GM23338 (cell line): ENCODE results near the gene CAMSAP1. TPM values are rescaled to one million over a fixed set of nuclear protein-coding genes. Genes with fewer than 3 reads are reported as not detected.

Experiments
- ATAC-seq: fragments of 200-7000 bp; cut with Tn5 transposase; 3 replicates; pipeline ENCODE4 v1.9.1; 2020
- DNase-seq: peaks from one replicate; pipeline ENCODE4 v3.0.0-alpha.2; 2015; ENCODE audit warnings: low spot score
- H2AFZ ChIP-seq: fragments of 200-600 bp; sonication (generic); 2 replicates; pipeline ENCODE4 v1.8.0; 2016; ENCODE audit warnings: antibody characterized with exemption, mild to moderate bottlenecking, moderate library complexity
- H3F3A ChIP-seq: fragments of 200-600 bp; sonication (generic); replicated peaks from 2 replicates; pipeline ENCODE4 v1.8.0; 2017; ENCODE audit warnings: antibody characterized with exemption, mixed run types, low read depth
- H3K27ac ChIP-seq: fragments of 200-600 bp; sonication (generic); 2 replicates; pipeline ENCODE4 v1.6.1; 2016; ENCODE audit warnings: low read depth
- H3K27me3 ChIP-seq: fragments of 200-600 bp; sonication (generic); 2 replicates; pipeline ENCODE4 v1.8.0; 2016; ENCODE audit warnings: mild to moderate bottlenecking, mixed run types, moderate library complexity; ENCODE audit not compliant: insufficient read depth
- H3K36me3 ChIP-seq: fragments of 200-600 bp; sonication (generic); 2 replicates; pipeline ENCODE4 v1.8.0; 2016; ENCODE audit warnings: mild to moderate bottlenecking; ENCODE audit not compliant: insufficient read depth
- H3K4me1 ChIP-seq: fragments of 200-600 bp; sonication (generic); 2 replicates; pipeline ENCODE4 v1.8.0; 2016; ENCODE audit warnings: mild to moderate bottlenecking, moderate library complexity; ENCODE audit not compliant: insufficient read depth
- H3K4me2 ChIP-seq: fragments of 200-600 bp; sonication (generic); 2 replicates; pipeline ENCODE4 v1.7.1; 2017; ENCODE audit warnings: mixed run types
- H3K4me3 ChIP-seq: fragments of 200-600 bp; sonication (generic); 2 replicates; pipeline ENCODE4 v1.6.1; 2016; ENCODE audit warnings: mixed run types
- H3K79me2 ChIP-seq: fragments of 200-600 bp; sonication (generic); replicated peaks from 2 replicates; pipeline ENCODE4 v1.8.0; 2017; ENCODE audit warnings: mild to moderate bottlenecking; ENCODE audit not compliant: insufficient read depth
- H3K9me2 ChIP-seq: fragments of 200-600 bp; sonication (generic); 2 replicates; pipeline ENCODE4 v1.8.0; 2017; ENCODE audit not compliant: insufficient read depth
- H4K20me1 ChIP-seq: fragments of 200-600 bp; sonication (generic); replicated peaks from 2 replicates; pipeline ENCODE4 v1.8.0; 2017; ENCODE audit warnings: mild to moderate bottlenecking; ENCODE audit not compliant: insufficient read depth
- H3K27ac Mint-ChIP-seq: 2 replicates; pipeline ENCODE4 v1.8.0; 2020; ENCODE audit warnings: inconsistent platforms, mild to moderate bottlenecking, moderate library complexity, mixed read lengths
- H3K27me3 Mint-ChIP-seq: 3 replicates; pipeline ENCODE4 v1.8.0; 2022; ENCODE audit warnings: low read depth, mild to moderate bottlenecking, moderate library complexity, mixed read lengths, inconsistent platforms; ENCODE audit not compliant: insufficient read depth, poor library complexity
- H3K36me3 Mint-ChIP-seq: 3 replicates; pipeline ENCODE4 v1.8.0; 2021; ENCODE audit warnings: low read depth, mild to moderate bottlenecking, inconsistent platforms, moderate library complexity, mixed read lengths
- H3K4me1 Mint-ChIP-seq: 3 replicates; pipeline ENCODE4 v1.8.0; 2020; ENCODE audit warnings: mild to moderate bottlenecking, inconsistent platforms, mixed read lengths
- H3K4me3 Mint-ChIP-seq: 3 replicates; pipeline ENCODE4 v1.8.0; 2021; ENCODE audit warnings: moderate library complexity, mild to moderate bottlenecking, inconsistent platforms, mixed read lengths
- H3K9me3 Mint-ChIP-seq: 3 replicates; pipeline ENCODE4 v1.8.0; 2020; ENCODE audit warnings: moderate library complexity, mild to moderate bottlenecking, inconsistent platforms, mixed read lengths
- CREB1 ChIP-seq: fragments of 250-450 bp; sonication (Bioruptor Pico); IDR thresholded peaks from 2 replicates; pipeline ENCODE4 v1.5.0; 2020; ENCODE audit warnings: low read depth, mild to moderate bottlenecking, moderate library complexity
- CTCF ChIP-seq, 2 experiments: fragments of 200-600 bp in 1 of 2; sonication (generic) in 1 of 2; conservative IDR thresholded peaks; 2 replicates each; pipeline versions ENCODE4 v1.5.1 to v1.6.1; 2016 to 2017; ENCODE audit warnings: antibody characterized with exemption in 2 of 2, low read depth in 2 of 2, mild to moderate bottlenecking in 2 of 2, moderate library complexity in 1 of 2
- ETS1 ChIP-seq: IDR thresholded peaks from 2 replicates; pipeline ENCODE4 v1.6.1; 2016; ENCODE audit warnings: antibody characterized with exemption
- EZH2 ChIP-seq: fragments of 200-600 bp; sonication (generic); IDR thresholded peaks from one replicate; pipeline ENCODE4 v1.8.0; 2017; ENCODE audit warnings: antibody characterized with exemption, mild to moderate bottlenecking, low read depth; ENCODE audit not compliant: unreplicated experiment
- EZH2phosphoT487 ChIP-seq: fragments of 200-600 bp; sonication (generic); IDR thresholded peaks from one replicate; pipeline ENCODE4 v1.8.1; 2018; ENCODE audit warnings: antibody characterized with exemption; ENCODE audit not compliant: unreplicated experiment
- JUNB ChIP-seq: IDR thresholded peaks from one replicate; pipeline ENCODE4 v1.6.1; 2016; ENCODE audit warnings: antibody characterized with exemption; ENCODE audit not compliant: unreplicated experiment
- REST ChIP-seq: IDR thresholded peaks from one replicate; pipeline ENCODE4 v1.6.1; 2018; ENCODE audit warnings: antibody characterized with exemption; ENCODE audit not compliant: unreplicated experiment
- ZNF114 ChIP-seq: fragments of 250-450 bp; sonication (Bioruptor Pico); IDR thresholded peaks from 2 replicates; pipeline ENCODE4 v1.5.0; 2020; ENCODE audit warnings: mild to moderate bottlenecking, moderate library complexity
- ZNF331 ChIP-seq: fragments of 250-450 bp; sonication (Bioruptor Pico); IDR thresholded peaks from 2 replicates; pipeline ENCODE4 v1.5.0; 2020; ENCODE audit warnings: low read depth, mild to moderate bottlenecking, moderate library complexity
- polyA plus RNA-seq: library from polyadenylated mRNA; unstranded; fragments of >200 nt; fragmentation: Nextera tagmentation; extraction: Ambion mirVana; gene quantifications from 2 replicates; pipeline ENCODE4 v1.2.1, GENCODE V29; 2016
- total RNA-seq: library from RNA; depleted of rRNA; stranded (reverse); fragments of >200 nt; shearing (Covaris generic); gene quantifications from 2 replicates; pipeline ENCODE4 v1.2.3, GENCODE V29; 2014

The CAMSAP1 gene
- total and polyA plus RNA-seq, 2 experiments from 2014 or later: 6.9 to 75.4 TPM

- Mint-ChIP-seq H3K9me3 (no peaks in the 10 kb centered on the region), H3K4me3 (no peak overlapping the region)
These were observed 117.0 kb downstream of the CAMSAP1 start for GRCh38 chr9:135790356-135790755.

GRCh38 chr9:135789838-135790291 lies 117.5 kb downstream of the CAMSAP1 start:
- Mint-ChIP-seq H3K9me3 (no peaks in the 10 kb centered on the region), H3K27me3 (peaks cover 3% of the 10 kb centered on the region), H3K4me3 (no peak overlapping the region), H3K27ac (no peak overlapping the region), H3K36me3 (no peaks in the 10 kb centered on the region), H3K4me1 (no peaks in the 10 kb centered on the region)
- Histone ChIP-seq H3K36me3 (no peaks in the 10 kb centered on the region), H3K9me2 (no peaks in the 10 kb centered on the region), H2AFZ (no peak overlapping the region), H3K4me2 (no peak overlapping the region), H3K79me2 (no peaks in the 10 kb centered on the region), H3K27me3 (no peaks in the 10 kb centered on the region), H3K4me1 (no peaks in the 10 kb centered on the region), H3F3A (no peaks in the 10 kb centered on the region), H4K20me1 (no peaks in the 10 kb centered on the region), H3K4me3 (no peak overlapping the region), H3K27ac (no peak overlapping the region)
- no peak for ATAC-seq
- no peak for TF ChIP-seq EZH2
- DNase-seq: no peak

More at GRCh38 chr9:135790356-135790755, 117.0 kb downstream of the CAMSAP1 start:
- no peak overlapping the region for H3K27ac ChIP-seq
- no peaks in the 10 kb centered on the region for H3K79me2 ChIP-seq
- no peak for DNase-seq
- Mint-ChIP-seq H3K36me3 (no peaks in the 10 kb centered on the region), H3K4me1 (no peaks in the 10 kb centered on the region), H3K27ac (no peak overlapping the region), H3K27me3 (peaks cover 7% of the 10 kb centered on the region)
- H3K4me1 ChIP-seq: no peaks in the 10 kb centered on the region
- H3K4me3 ChIP-seq: no peak overlapping the region
- H4K20me1 ChIP-seq: no peaks in the 10 kb centered on the region
- ATAC-seq: no peak
- no peaks in the 10 kb centered on the region for H3K36me3 ChIP-seq
- TF ChIP-seq EZH2 (no peak), ZNF114 (no peak), CTCF (conservative IDR thresholded peaks at IDR 0.05; ENCODE audit: low read depth in 2 of 2) (no peak), EZH2phosphoT487 (no peak)
- H3K9me2 ChIP-seq: no peaks in the 10 kb centered on the region
- H3F3A ChIP-seq: no peaks in the 10 kb centered on the region
- no peak overlapping the region for H2AFZ ChIP-seq
- H3K27me3 ChIP-seq: no peaks in the 10 kb centered on the region
- H3K4me2 ChIP-seq: no peak overlapping the region

GRCh38 chr9:135788576-135789300 lies 118.6 kb downstream of the CAMSAP1 start:
- ATAC-seq (no peak), DNase-seq (no peak)
- Mint-ChIP-seq H3K27me3 (peaks cover 3% of the 10 kb centered on the region), H3K4me1 (no peaks in the 10 kb centered on the region), H3K36me3 (no peaks in the 10 kb centered on the region), H3K9me3 (no peaks in the 10 kb centered on the region), H3K27ac (no peak overlapping the region), H3K4me3 (no peak overlapping the region)
- Histone ChIP-seq H3K4me2 (no peak overlapping the region), H3K27me3 (no peaks in the 10 kb centered on the region), H3K4me3 (no peak overlapping the region), H2AFZ (no peak overlapping the region), H4K20me1 (no peaks in the 10 kb centered on the region), H3K4me1 (no peaks in the 10 kb centered on the region), H3F3A (no peaks in the 10 kb centered on the region), H3K79me2 (no peaks in the 10 kb centered on the region), H3K36me3 (no peaks in the 10 kb centered on the region), H3K27ac (no peak overlapping the region), H3K9me2 (no peaks in the 10 kb centered on the region)
- TF ChIP-seq JUNB (no peak), CREB1 (CRISPR knock-in tag) (no peak), CTCF (conservative IDR thresholded peaks at IDR 0.05; ENCODE audit: low read depth in 2 of 2) (no peak), REST (no peak), ZNF331 (CRISPR knock-in tag) (no peak), ETS1 (no peak)
